Measurements from ENCODE around the gene NISCH. TPM values are rescaled to one million over a fixed set of nuclear protein-coding genes. Genes with fewer than 3 reads are reported as not detected.

Gene NISCH
- total and polyA plus RNA-seq, 2 donors (not counting 3 experiments of a cell fraction or from before 2014, with no cell fraction given): 156 to 178 TPM

- intact Hi-C loops (cut with micrococcal nuclease): no loop called here
- dilution Hi-C loops (cut with MboI; ENCODE audit: extremely low pct_ligation_motif_present, low sequenced_read_pairs): no loop called here
These were observed 15.8 kb upstream of the NISCH start for GRCh38 chr3:52439426-52440248.

More at GRCh38 chr3:52439426-52440248, 15.8 kb upstream of the NISCH start:
- BruUV-seq (replicated peaks): no TSS peak
- no peak for FAIRE-seq
- no peak overlapping the region for H3K4me2 ChIP-seq (ENCODE audit: insufficient read depth, low read length)
- no peak for TF ChIP-seq FOS (IDR thresholded peaks at IDR 0.05; ENCODE audit: borderline replicate concordance, insufficient read depth, low read length)
- no peak for TF ChIP-seq MYC (IDR thresholded peaks at IDR 0.05; ENCODE audit: low read depth, low read length)
- no peak for TF ChIP-seq JUN (IDR thresholded peaks at IDR 0.05; ENCODE audit: borderline replicate concordance, insufficient read depth, insufficient read length, low read depth)
- no peak for TF ChIP-seq POLR2AphosphoS5 (IDR thresholded peaks at IDR 0.05; ENCODE audit: insufficient read depth, low read depth, low read length)
- TF ChIP-seq CTCF (IDR thresholded peaks at IDR 0.05; ENCODE audit: extremely low read depth in 1 of 2, insufficient read depth in 1 of 2, low read depth in 1 of 2, low read length in 2 of 2): no peak
- TF ChIP-seq GATA2 (IDR thresholded peaks at IDR 0.05; ENCODE audit: insufficient read depth, insufficient read length, low read depth, low read length): no peak
- TF ChIP-seq MAX (IDR thresholded peaks at IDR 0.05; ENCODE audit: insufficient read depth, insufficient read length): no peak
- TF ChIP-seq POLR2A (IDR thresholded peaks at IDR 0.05; ENCODE audit: low read depth, low read length): no peak
- no peak for TF ChIP-seq EZH2 (IDR thresholded peaks at IDR 0.05; ENCODE audit: borderline replicate concordance, low read depth, low read length, severe bottlenecking)
- H3K36me3 ChIP-seq (ENCODE audit: control insufficient read depth in 2 of 2, extremely low read depth in 1 of 2, insufficient read depth in 2 of 2, low read length in 2 of 2): peaks cover 0 to 20% of the 10 kb centered on the region in 2 experiments
- no peaks in the 10 kb centered on the region for H3K4me1 ChIP-seq (ENCODE audit: control insufficient read depth, extremely low read depth, insufficient read depth, low read length)
- no peak for DNase-seq (ENCODE audit: low read depth, low spot score)
- H3K79me2 ChIP-seq (ENCODE audit: control insufficient read depth, insufficient read depth, low read length): no peaks in the 10 kb centered on the region
- H3K27me3 ChIP-seq (ENCODE audit: control insufficient read depth in 2 of 2, insufficient read depth in 2 of 2, low read length in 2 of 2): no peaks in the 10 kb centered on the region
- no peaks in the 10 kb centered on the region for H3K9me3 ChIP-seq (replicated peaks; ENCODE audit: control insufficient read depth, insufficient read depth, low read length)
- H3K9me1 ChIP-seq (replicated peaks; ENCODE audit: control insufficient read depth, extremely low read depth, insufficient read depth, low read length): no peaks in the 10 kb centered on the region
- H3K4me3 ChIP-seq (replicated peaks in 1 of 3; ENCODE audit: insufficient read depth in 1 of 3, low read depth in 1 of 3, low read length in 3 of 3): no peak overlapping the region
- no peak overlapping the region for H3K9ac ChIP-seq (replicated peaks; ENCODE audit: extremely low read depth, insufficient read depth, low read length)
- no peak overlapping the region for H3K27ac ChIP-seq (ENCODE audit: insufficient read depth, low read depth, low read length)
- H4K20me1 ChIP-seq (replicated peaks; ENCODE audit: control insufficient read depth, extremely low read depth, insufficient read depth, low read length): no peaks in the 10 kb centered on the region
- H2AFZ ChIP-seq (ENCODE audit: low read depth, low read length): no peak overlapping the region
- ChIA-PET CTCF (interaction anchor here (1.0 kb wide), 1 partner anchor 12 kb away, joined by 5 read pairs; no protein-coding TSS in a partner anchor), POLR2A (no interaction called here)

All from endothelial cell of umbilical vein (primary cell).